HG03442 (cell line): Measurements from ENCODE around the gene PTPRD.
"Not testable (repeated sequence)": the region's sequence is repeated elsewhere in the genome, so short reads cannot be mapped to it uniquely, and the experiment has no call there.

Experiments used
- ATAC-seq: cut with Tn5 transposase; IDR thresholded peaks from one replicate; pipeline ENCODE4 v1.9.1; 2021; ENCODE audit warnings: mild to moderate bottlenecking, moderate library complexity; ENCODE audit not compliant: unreplicated experiment

The PTPRD gene

GRCh38 chr9:8713149-8713810 is 1899.5 kb downstream of the PTPRD start:
- no peak for ATAC-seq

- no peak for ATAC-seq
These were observed 1903.1 kb downstream of the PTPRD start for GRCh38 chr9:8709731-8710130.

GRCh38 chr9:8708728-8709127 is 1904.1 kb downstream of the PTPRD start:
- ATAC-seq = no peak

GRCh38 chr9:8706998-8707397 is 1905.8 kb downstream of the PTPRD start:
- ATAC-seq = no peak

GRCh38 chr9:8706531-8706930 is 1906.3 kb downstream of the PTPRD start:
- ATAC-seq = no peak

- no peak for ATAC-seq
These were observed 1906.9 kb downstream of the PTPRD start for GRCh38 chr9:8705861-8706260.

- ATAC-seq = no peak
These were observed 1908.9 kb downstream of the PTPRD start for GRCh38 chr9:8703904-8704303.

GRCh38 chr9:8701904-8702303 is 1910.9 kb downstream of the PTPRD start:
- no peak for ATAC-seq

GRCh38 chr9:8697565-8697964 is 1915.2 kb downstream of the PTPRD start:
- not testable (repeated sequence) for ATAC-seq

- no peak for ATAC-seq
These were observed 1916.3 kb downstream of the PTPRD start for GRCh38 chr9:8696516-8696915.

- ATAC-seq = no peak
These were observed 1917.7 kb downstream of the PTPRD start for GRCh38 chr9:8694983-8695588.

GRCh38 chr9:8693464-8693863 is 1919.3 kb downstream of the PTPRD start:
- ATAC-seq = no peak

- no peak for ATAC-seq
These were observed 1926.3 kb downstream of the PTPRD start for GRCh38 chr9:8686516-8686915.

GRCh38 chr9:8685825-8686224 is 1927.0 kb downstream of the PTPRD start:
- no peak for ATAC-seq

GRCh38 chr9:8684978-8685708 is 1927.7 kb downstream of the PTPRD start:
- ATAC-seq = no peak

- no peak for ATAC-seq
These were observed 1929.3 kb downstream of the PTPRD start for GRCh38 chr9:8683496-8683895.

- ATAC-seq = no peak
These were observed 1932.1 kb downstream of the PTPRD start for GRCh38 chr9:8680658-8681057.

- ATAC-seq = no peak
These were observed 1932.6 kb downstream of the PTPRD start for GRCh38 chr9:8680157-8680556.

- no peak for ATAC-seq
These were observed 1933.4 kb downstream of the PTPRD start for GRCh38 chr9:8679371-8679822.

- ATAC-seq = no peak
These were observed 1935.1 kb downstream of the PTPRD start for GRCh38 chr9:8677741-8678140.

- no peak for ATAC-seq
These were observed 1938.3 kb downstream of the PTPRD start for GRCh38 chr9:8674536-8674935.

GRCh38 chr9:8673830-8674229 is 1939.0 kb downstream of the PTPRD start:
- ATAC-seq = no peak
